Stimulated activated CD8-positive, alpha-beta memory T cell treated with anti-CD3 and anti-CD28 coated beads, Interleukin-15, amount 100 ng/mL, for 1 hour (primary cell): Measurements from ENCODE around the gene PALLD.
"Not testable (repeated sequence)": the region's sequence is repeated elsewhere in the genome, so short reads cannot be mapped to it uniquely, and the experiment has no call there.

ENCODE experiments used
- DNase-seq: peaks from one replicate; pipeline ENCODE4 v3.0.0-alpha.2; 2020; ENCODE audit warnings: low read depth

The PALLD gene

GRCh38 chr4:168496834-168497233, at the start of gene PALLD:
Gene PALLD, plus strand, starts transcription at chr4:168497052.
- DNase-seq = no peak

DNA sequence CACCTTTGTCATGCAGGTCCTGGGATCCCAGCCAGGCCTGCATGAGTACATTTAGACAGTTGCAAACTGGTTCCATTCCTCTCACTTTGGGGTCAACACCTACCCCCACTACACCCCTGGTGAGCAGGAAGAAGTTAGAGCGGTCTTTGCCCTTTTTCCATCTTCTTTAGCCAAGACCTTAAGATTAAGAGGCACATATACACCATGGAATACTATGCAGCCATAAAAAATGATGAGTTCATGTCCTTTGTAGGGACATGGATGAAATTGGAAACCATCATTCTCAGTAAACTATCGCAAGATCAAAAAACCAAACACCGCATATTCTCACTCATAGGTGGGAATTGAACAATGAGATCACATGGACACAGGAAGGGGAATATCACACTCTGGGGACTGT, 47.8 kb upstream of the PALLD start:
- DNase-seq = not testable (repeated sequence)

GRCh38 chr4:168449719-168450452, 47.0 kb upstream of the PALLD start:
- no peak for DNase-seq

DNA sequence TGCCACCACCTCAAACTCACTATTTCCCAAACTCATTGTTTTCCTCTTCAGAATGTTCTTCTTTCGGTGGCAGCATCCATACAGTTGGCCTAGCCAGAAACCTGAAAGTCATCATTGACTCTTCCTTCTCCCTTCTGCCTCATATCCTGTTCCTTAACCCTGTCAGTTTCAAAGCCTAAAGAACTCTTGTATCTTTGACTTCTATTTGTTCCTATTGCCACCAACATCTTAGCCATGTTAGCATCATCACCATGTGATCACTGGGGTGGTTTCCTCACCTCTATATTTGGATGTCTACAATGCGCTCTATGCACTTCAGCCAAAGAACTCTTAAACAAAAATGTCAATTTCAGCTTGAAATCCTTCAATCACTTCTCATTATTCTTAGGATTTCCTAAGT, 45.5 kb upstream of the PALLD start:
- no peak for DNase-seq

DNA sequence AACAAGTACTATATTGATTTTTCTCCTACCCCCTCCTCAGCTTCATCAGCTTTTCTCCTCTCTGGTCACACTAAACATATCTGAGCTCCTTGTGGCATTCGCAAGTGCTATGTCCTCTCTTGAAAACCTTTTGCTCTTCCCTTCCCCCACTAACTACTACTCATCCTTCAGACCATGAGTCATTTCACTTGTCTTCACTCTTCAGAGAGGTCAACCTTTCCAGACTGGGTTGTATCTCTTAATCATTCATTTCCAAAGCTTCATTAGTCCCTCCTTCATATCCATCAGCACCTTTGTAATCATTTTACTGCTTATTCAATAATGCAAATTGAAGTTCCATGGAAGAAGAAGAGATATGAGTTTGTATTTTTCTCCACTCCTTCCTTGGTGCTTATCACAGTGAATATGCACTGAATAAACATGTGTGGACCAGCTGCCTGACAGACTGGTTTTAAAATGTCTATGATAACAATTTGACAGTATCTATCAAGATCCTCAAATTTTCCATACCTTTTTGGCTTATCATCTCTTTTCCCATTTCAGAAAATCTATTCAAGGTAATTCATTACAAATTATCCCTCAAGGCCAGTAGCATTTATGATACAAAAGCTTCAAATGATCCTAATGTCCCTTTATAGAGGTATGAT, 45.0 kb upstream of the PALLD start:
- no peak for DNase-seq

- no peak for DNase-seq
These were observed 43.7 kb upstream of the PALLD start for GRCh38 chr4:168453146-168453545.

- DNase-seq = not testable (repeated sequence)
These were observed 38.6 kb upstream of the PALLD start for GRCh38 chr4:168458256-168458655.

- no peak for DNase-seq
These were observed 35.0 kb upstream of the PALLD start for GRCh38 chr4:168461821-168462220.

GRCh38 chr4:168472920-168473319, 23.9 kb upstream of the PALLD start:
- DNase-seq = no peak

DNA sequence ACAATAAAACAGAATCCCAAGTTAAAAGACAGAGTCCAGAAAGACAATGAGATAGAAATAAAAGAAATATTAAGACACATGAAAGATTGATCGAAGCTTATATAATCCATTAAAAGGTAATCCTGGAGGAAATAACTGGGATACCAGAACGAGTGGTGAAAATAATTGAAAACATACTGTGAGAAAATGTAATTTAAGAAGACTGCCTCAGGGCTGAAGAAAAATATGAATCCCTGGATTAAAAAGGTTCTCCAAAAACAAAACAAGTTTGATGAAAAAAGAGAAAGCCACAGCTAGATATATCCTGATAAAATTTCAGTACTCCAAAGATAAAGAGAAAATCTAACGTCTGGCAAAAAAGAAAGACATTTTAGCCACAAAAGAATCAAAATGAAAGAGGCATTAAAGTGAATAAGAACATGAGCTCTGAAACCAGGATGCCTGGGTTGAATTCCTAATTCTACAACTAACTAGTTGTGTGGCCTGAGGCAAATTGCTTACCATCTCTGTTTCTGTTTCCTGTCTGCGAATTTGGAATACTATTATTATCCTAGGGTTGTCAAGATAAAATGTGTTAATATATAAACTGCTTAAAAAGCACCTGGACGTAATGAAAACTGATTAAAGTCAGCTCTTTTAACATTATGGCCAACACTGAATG, 22.1 kb upstream of the PALLD start:
- DNase-seq = no peak

DNA sequence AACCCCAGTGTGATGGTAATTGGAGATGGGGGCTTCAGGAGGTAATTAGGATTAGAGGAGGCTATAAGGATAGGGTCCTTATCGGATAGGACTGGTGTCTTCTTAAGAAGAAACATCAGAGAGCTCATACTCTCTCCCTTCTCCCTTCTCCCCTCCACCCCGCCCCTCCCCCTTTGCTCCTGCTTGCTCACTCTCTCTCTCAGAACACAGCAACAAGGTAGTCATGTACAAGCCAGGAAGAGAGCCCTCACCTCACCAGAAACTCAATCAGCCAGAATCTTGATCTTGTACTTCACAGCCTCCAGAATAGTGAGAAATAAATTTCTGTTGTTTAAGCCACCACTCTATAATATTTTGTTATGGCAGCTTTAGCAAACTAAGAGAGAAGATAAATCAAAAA, 21.1 kb upstream of the PALLD start:
- no peak for DNase-seq

DNA sequence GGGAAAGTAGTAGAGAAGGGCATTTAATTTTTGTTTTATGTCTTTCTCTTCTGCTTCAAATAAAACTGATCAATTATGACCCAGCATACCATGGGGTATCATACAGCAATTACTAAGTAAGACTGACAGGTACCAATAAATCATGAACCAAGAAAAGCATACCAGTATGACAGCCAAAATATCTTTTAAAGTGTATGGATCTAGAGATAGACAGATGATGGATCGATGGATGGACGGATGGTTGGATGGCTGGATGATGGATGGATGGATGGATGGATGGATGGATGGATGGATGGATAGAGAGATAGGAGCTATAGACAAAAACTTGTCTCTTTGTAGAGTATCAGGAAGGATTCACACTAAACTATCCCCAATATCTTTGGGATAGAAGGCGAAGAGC, 18.0 kb upstream of the PALLD start:
- no peak for DNase-seq

- DNase-seq = peak; percentile 15
These were observed 15.8 kb upstream of the PALLD start for GRCh38 chr4:168480931-168481611.

GRCh38 chr4:168483811-168484210, 13.0 kb upstream of the PALLD start:
- DNase-seq = no peak

- no peak for DNase-seq
These were observed 12.2 kb upstream of the PALLD start for GRCh38 chr4:168484626-168485025.

DNA sequence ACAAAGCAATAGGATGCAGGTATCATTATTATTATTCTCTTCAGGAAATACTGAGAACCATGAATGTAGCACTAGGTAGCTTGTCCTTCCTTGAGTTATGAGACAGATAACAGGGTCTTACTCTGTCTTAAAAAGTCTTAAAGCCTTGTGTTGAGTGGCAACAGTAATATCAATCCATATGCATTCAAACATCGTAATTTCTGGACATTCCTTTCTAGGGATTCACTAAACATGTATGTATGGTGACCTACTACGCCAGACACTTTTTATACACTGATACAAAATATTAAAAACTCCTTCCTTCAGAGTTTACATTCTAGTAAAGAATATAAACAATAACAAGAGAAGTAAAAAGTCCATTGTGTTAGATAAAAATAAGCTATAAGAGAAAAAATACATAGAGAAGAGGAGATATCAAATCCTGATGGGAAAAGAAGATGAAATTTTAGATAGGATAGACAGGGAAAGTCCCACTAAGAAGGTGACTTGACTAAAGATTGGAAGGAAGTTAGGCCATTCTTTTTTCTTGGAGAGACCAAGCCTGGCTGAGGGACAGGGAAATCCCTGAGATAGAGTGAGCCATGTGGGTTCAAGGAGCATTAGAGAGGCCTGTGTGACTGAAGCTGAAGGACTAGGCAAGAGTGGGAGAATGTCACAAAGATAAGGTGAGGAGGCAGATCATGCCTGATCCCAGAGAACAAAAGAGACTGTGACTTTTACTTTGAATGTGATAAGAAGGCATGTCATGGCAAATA, 11.5 kb upstream of the PALLD start:
- DNase-seq = no peak

- no peak for DNase-seq
These were observed 10.0 kb upstream of the PALLD start for GRCh38 chr4:168486912-168487281.

DNA sequence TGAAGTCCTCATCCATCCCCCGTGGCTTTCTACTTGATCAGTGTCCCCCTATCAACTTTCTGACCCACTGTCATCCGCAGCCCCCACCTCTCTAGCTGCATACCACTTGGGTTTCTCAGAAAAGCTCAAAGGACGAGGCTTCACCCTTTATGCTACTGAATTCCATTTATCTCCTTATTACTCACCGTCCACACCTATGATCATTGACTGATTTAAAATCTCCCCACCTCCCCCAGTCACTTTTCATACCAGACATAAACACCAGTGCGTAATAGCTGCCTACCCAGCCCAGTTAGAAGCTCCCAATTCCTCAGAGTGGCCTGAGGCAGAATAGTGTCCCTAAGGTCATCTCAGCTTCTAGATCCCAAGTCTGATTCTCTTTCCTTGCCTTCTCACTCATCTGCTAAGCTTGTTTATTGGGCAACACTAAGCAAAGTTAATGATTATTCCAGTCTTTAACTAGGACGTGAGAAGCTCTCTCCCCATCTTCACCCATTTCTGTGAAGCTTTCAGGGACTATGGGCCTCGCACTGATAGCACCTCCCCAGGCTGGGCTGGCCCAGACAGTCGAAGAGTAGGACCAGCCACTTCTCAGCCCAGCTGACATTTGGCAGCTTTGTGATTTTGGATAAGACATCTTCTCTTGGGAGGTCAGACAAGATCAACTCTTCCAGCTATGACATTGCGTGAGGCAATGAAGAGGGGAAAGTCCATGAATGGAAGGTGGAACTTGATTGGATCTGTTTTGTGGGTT, 9.4 kb upstream of the PALLD start:
- DNase-seq = no peak

DNA sequence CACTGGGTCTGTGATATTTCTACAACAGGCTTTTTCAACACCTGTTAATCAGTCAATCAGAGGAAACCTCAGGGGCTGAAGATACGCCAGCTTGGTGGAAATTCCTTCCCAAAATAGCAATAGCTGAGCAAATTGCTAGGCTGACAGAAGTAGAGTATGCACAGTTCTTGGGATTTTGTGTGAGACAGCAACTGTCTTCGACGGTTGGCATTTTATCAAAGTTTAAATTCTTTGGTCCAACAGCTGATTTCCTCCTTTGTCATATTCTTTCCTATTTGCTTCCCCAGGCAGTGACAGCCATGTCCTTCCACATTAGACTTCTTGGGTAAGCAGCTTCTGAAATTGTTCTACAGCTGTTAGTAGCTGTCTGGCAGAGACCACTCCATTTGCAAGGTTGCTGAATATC, 8.0 kb upstream of the PALLD start:
- no peak for DNase-seq

DNA sequence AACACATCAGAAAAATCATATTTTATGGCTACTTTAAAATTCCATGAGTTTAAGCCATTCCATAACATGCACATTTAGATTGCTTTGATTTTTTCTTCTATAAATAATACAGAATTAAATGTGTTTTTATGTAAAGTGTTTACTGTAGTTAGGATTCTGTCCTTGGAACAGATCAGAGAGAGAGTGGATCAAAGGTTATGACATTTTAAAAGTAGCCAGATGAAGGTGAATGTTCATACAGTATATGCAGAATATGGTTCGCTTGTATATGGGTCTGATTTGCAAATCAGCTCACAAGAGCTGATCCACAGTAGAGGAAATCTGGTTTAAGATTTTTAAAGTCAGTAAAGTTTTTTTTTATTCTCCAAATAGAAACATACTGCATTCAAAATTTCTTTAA, 7.2 kb upstream of the PALLD start:
- DNase-seq = no peak

GRCh38 chr4:168490711-168491110, 6.1 kb upstream of the PALLD start:
- DNase-seq = no peak
